ENCODE data around the gene ARHGEF28. TPM values are rescaled to one million over a fixed set of nuclear protein-coding genes. Genes with fewer than 3 reads are reported as not detected.
A peak's percentile ranks its signal among the peaks of the same experiment; 100 is the strongest.

ARHGEF28 gene
- total RNA-seq, 1 donor from 2014 or later: 8.5 TPM

- peak overlapping the region; percentile 94 for H2AFZ ChIP-seq (ENCODE audit: low read depth, low read length)
- H3K27ac ChIP-seq (ENCODE audit: low read depth, low read length): no peak overlapping the region
- peak overlapping the region; percentile 85 for H3K4me3 Mint-ChIP-seq (ENCODE audit: unreplicated experiment)
- H3K27me3 ChIP-seq (ENCODE audit: insufficient read depth, low read length): no peaks in the 10 kb centered on the region
- DNase-seq (ENCODE audit: low read depth): no peak
- peak overlapping the region; percentile 98 for H3K4me2 ChIP-seq (ENCODE audit: low read length)
- peaks cover 44% of the 10 kb centered on the region for H3K79me2 ChIP-seq (ENCODE audit: insufficient read depth, low read length)
- H3K36me3 ChIP-seq (ENCODE audit: insufficient read depth, low read length): no peaks in the 10 kb centered on the region
- no peaks in the 10 kb centered on the region for H4K20me1 ChIP-seq (ENCODE audit: insufficient read depth, low read length)
- H3K9me3 Mint-ChIP-seq (ENCODE audit: unreplicated experiment): no peaks in the 10 kb centered on the region
- peaks cover 8% of the 10 kb centered on the region for H3K27me3 Mint-ChIP-seq (ENCODE audit: low read depth, unreplicated experiment)
- FAIRE-seq: no peak
- TF ChIP-seq CTCF (IDR thresholded peaks at IDR 0.05; ENCODE audit: insufficient read depth, low read depth, low read length) (no peak), EZH2 (IDR thresholded peaks at IDR 0.05; ENCODE audit: insufficient read depth, low read length) (no peak)
- no peaks in the 10 kb centered on the region for H3K36me3 Mint-ChIP-seq (ENCODE audit: low read depth, unreplicated experiment)
- H3K4me1 ChIP-seq (ENCODE audit: insufficient read depth, low read length): peaks cover 17% of the 10 kb centered on the region
- peak overlapping the region; percentile 82 for H3K9ac ChIP-seq (ENCODE audit: low read length)
- peak overlapping the region; percentile 79 for H3K4me3 ChIP-seq (ENCODE audit: insufficient read depth, low read depth, low read length)
- no peak overlapping the region for H3K27ac Mint-ChIP-seq (ENCODE audit: unreplicated experiment)
- no peaks in the 10 kb centered on the region for H3K9me3 ChIP-seq (ENCODE audit: insufficient read depth, low read depth, low read length)
- no peaks in the 10 kb centered on the region for H3K4me1 Mint-ChIP-seq (ENCODE audit: low read depth, unreplicated experiment)
Observed at GRCh38 chr5:73626814-73627313, 868 bp downstream of the ARHGEF28 start.

GRCh38 chr5:73629456-73629855, 3.5 kb downstream of the ARHGEF28 start:
- Histone ChIP-seq H4K20me1 (ENCODE audit: insufficient read depth, low read length) (no peaks in the 10 kb centered on the region), H3K9me3 (ENCODE audit: insufficient read depth, low read depth, low read length) (no peaks in the 10 kb centered on the region), H3K4me2 (ENCODE audit: low read length) (no peak overlapping the region), H3K27me3 (ENCODE audit: insufficient read depth, low read length) (no peaks in the 10 kb centered on the region), H3K4me3 (ENCODE audit: insufficient read depth, low read depth, low read length) (no peak overlapping the region), H3K4me1 (ENCODE audit: insufficient read depth, low read length) (peaks cover 17% of the 10 kb centered on the region), H3K79me2 (ENCODE audit: insufficient read depth, low read length) (peaks cover 51% of the 10 kb centered on the region), H3K36me3 (ENCODE audit: insufficient read depth, low read length) (no peaks in the 10 kb centered on the region), H3K27ac (ENCODE audit: low read depth, low read length) (no peak overlapping the region), H2AFZ (ENCODE audit: low read depth, low read length) (no peak overlapping the region), H3K9ac (ENCODE audit: low read length) (no peak overlapping the region)
- Mint-ChIP-seq H3K27ac (ENCODE audit: unreplicated experiment) (no peak overlapping the region), H3K4me1 (ENCODE audit: low read depth, unreplicated experiment) (no peaks in the 10 kb centered on the region), H3K4me3 (ENCODE audit: unreplicated experiment) (no peak overlapping the region), H3K36me3 (ENCODE audit: low read depth, unreplicated experiment) (no peaks in the 10 kb centered on the region), H3K27me3 (ENCODE audit: low read depth, unreplicated experiment) (peaks cover 8% of the 10 kb centered on the region), H3K9me3 (ENCODE audit: unreplicated experiment) (no peaks in the 10 kb centered on the region)
- FAIRE-seq (no peak), DNase-seq (ENCODE audit: low read depth) (no peak)
- no peak for TF ChIP-seq CTCF (IDR thresholded peaks at IDR 0.05; ENCODE audit: insufficient read depth, low read depth, low read length)
- no peak for TF ChIP-seq EZH2 (IDR thresholded peaks at IDR 0.05; ENCODE audit: insufficient read depth, low read length)

GRCh38 chr5:73630765-73631164, 4.8 kb downstream of the ARHGEF28 start:
- Mint-ChIP-seq H3K4me1 (ENCODE audit: low read depth, unreplicated experiment) (no peaks in the 10 kb centered on the region), H3K9me3 (ENCODE audit: unreplicated experiment) (no peaks in the 10 kb centered on the region), H3K36me3 (ENCODE audit: low read depth, unreplicated experiment) (no peaks in the 10 kb centered on the region), H3K27me3 (ENCODE audit: low read depth, unreplicated experiment) (peaks cover 8% of the 10 kb centered on the region), H3K27ac (ENCODE audit: unreplicated experiment) (no peak overlapping the region), H3K4me3 (ENCODE audit: unreplicated experiment) (no peak overlapping the region)
- no peaks in the 10 kb centered on the region for H3K27me3 ChIP-seq (ENCODE audit: insufficient read depth, low read length)
- H3K9ac ChIP-seq (ENCODE audit: low read length): no peak overlapping the region
- FAIRE-seq: no peak
- H3K4me2 ChIP-seq (ENCODE audit: low read length): no peak overlapping the region
- H3K4me3 ChIP-seq (ENCODE audit: insufficient read depth, low read depth, low read length): no peak overlapping the region
- TF ChIP-seq CTCF (IDR thresholded peaks at IDR 0.05; ENCODE audit: insufficient read depth, low read depth, low read length): no peak
- TF ChIP-seq EZH2 (IDR thresholded peaks at IDR 0.05; ENCODE audit: insufficient read depth, low read length): no peak
- no peak overlapping the region for H3K27ac ChIP-seq (ENCODE audit: low read depth, low read length)
- H3K36me3 ChIP-seq (ENCODE audit: insufficient read depth, low read length): no peaks in the 10 kb centered on the region
- H3K9me3 ChIP-seq (ENCODE audit: insufficient read depth, low read depth, low read length): no peaks in the 10 kb centered on the region
- no peak for DNase-seq (ENCODE audit: low read depth)
- no peak overlapping the region for H2AFZ ChIP-seq (ENCODE audit: low read depth, low read length)
- H4K20me1 ChIP-seq (ENCODE audit: insufficient read depth, low read length): no peaks in the 10 kb centered on the region
- H3K4me1 ChIP-seq (ENCODE audit: insufficient read depth, low read length): peaks cover 11% of the 10 kb centered on the region
- peaks cover 59% of the 10 kb centered on the region for H3K79me2 ChIP-seq (ENCODE audit: insufficient read depth, low read length)
